ENCODE measurements around the gene ADAMTS9. TPM values are rescaled to one million over a fixed set of nuclear protein-coding genes. Genes with fewer than 3 reads are reported as not detected.

Gene ADAMTS9
- not detected for total RNA-seq

GRCh38 chr3:64687781-64688604 is at the start of gene ADAMTS9:
Gene ADAMTS9, minus strand, starts transcription at chr3:64688000. Its CDS starts 343 bp downstream, at chr3:64687657.
- DNase-seq (ENCODE audit: low spot score) (no peak), ATAC-seq (no peak)
- Mint-ChIP-seq H3K27ac (no peak within 1 kb of the TSS), H3K9me3 (peaks cover 7% of the 10 kb centered on the region), H3K4me3 (no peak within 1 kb of the TSS), H3K4me1 (ENCODE audit: low read depth in 2 of 2) (no peaks in the 10 kb centered on the region), H3K27me3 (peaks cover 27 to 29% of the 10 kb centered on the region in 2 donors), H3K36me3 (peaks cover 5% of the 10 kb centered on the region)

DNA sequence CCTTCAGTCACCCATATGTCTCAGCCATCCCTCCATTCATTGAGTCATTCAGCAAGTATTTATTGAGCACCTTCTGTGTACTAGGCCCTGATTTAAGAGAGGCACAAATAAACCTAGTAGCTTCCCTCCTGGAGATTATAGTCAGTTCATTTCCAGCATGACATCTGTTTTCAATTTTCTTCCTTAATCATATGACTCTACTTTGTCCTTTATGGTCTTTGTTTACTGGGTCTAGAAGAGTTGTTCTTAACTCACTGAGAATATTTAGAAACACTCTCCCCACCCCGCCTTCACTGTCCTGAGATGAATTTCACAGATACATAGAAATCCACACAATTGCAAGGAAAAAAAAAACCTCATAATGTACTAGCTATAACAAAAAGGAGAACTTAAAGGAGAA is 44.8 kb upstream of the ADAMTS9 start:
- Mint-ChIP-seq H3K4me1 (ENCODE audit: low read depth in 2 of 2) (no peaks in the 10 kb centered on the region), H3K27ac (no peak overlapping the region), H3K4me3 (no peak overlapping the region), H3K27me3 (no peaks in the 10 kb centered on the region), H3K9me3 (peaks cover 9% of the 10 kb centered on the region), H3K36me3 (no peaks in the 10 kb centered on the region)
- ATAC-seq: no peak
- DNase-seq (ENCODE audit: low spot score): no peak

DNA sequence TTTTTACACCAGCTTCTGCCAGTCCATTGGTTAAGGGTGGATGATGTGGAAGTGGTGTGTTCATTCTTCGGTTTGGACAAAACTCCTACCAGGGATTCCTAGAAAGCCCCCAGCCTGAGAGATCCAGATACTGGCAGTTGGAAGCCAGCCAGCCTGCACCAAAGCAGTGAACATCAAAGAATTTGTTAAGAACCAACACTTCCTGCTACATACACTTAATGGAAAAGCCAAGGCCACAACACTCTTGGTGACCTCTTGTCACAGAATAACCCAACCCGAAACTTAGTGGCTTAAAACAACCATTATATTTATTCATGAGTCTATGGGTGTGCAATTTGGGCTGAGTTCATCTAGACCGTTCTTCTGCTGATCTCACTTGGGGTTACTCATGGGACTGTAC is 42.9 kb upstream of the ADAMTS9 start:
- no peak for ATAC-seq
- Mint-ChIP-seq H3K4me3 (no peak overlapping the region), H3K36me3 (no peaks in the 10 kb centered on the region), H3K27ac (no peak overlapping the region), H3K27me3 (no peaks in the 10 kb centered on the region), H3K9me3 (peaks cover 9% of the 10 kb centered on the region), H3K4me1 (ENCODE audit: low read depth in 2 of 2) (no peaks in the 10 kb centered on the region)
- no peak for DNase-seq (ENCODE audit: low spot score)

DNA sequence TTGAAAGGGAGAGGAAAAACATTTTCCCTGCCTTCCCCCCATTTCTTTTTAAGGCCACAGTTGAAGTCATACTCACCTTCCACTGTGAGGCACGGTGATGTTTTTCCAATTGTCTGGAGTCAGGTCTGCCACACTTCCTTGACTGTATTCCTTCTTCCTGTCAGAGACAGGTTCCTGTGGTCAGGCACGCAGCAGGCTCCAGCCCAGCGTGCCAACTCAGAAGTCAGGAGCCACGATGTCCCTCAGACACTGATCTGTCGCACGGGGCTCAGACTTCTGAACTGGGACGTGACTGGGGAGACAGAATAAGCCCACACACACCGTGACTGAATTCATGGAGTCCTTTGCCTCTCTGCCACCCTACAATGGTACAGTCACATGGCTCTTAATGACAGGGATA is 41.2 kb upstream of the ADAMTS9 start:
- Mint-ChIP-seq H3K27me3 (no peaks in the 10 kb centered on the region), H3K4me1 (ENCODE audit: low read depth in 2 of 2) (no peaks in the 10 kb centered on the region), H3K27ac (no peak overlapping the region), H3K4me3 (no peak overlapping the region), H3K36me3 (no peaks in the 10 kb centered on the region), H3K9me3 (peaks cover 11% of the 10 kb centered on the region)
- DNase-seq (ENCODE audit: low spot score) (no peak), ATAC-seq (no peak)

GRCh38 chr3:64728428-64728827 is 40.6 kb upstream of the ADAMTS9 start:
- Mint-ChIP-seq H3K36me3 (no peaks in the 10 kb centered on the region), H3K4me1 (ENCODE audit: low read depth in 2 of 2) (no peaks in the 10 kb centered on the region), H3K27ac (no peak overlapping the region), H3K9me3 (peaks cover 10% of the 10 kb centered on the region), H3K27me3 (no peaks in the 10 kb centered on the region), H3K4me3 (no peak overlapping the region)
- DNase-seq (ENCODE audit: low spot score) (no peak), ATAC-seq (no peak)

- no peaks in the 10 kb centered on the region for H3K27me3 Mint-ChIP-seq
- DNase-seq (ENCODE audit: low spot score): no peak
- H3K27ac Mint-ChIP-seq: no peak overlapping the region
- no peaks in the 10 kb centered on the region for H3K4me1 Mint-ChIP-seq (ENCODE audit: low read depth in 2 of 2)
- H3K4me3 Mint-ChIP-seq: no peak overlapping the region
- no peak for ATAC-seq
- H3K36me3 Mint-ChIP-seq: no peaks in the 10 kb centered on the region
- peaks cover 11% of the 10 kb centered on the region for H3K9me3 Mint-ChIP-seq
These were observed 38.8 kb upstream of the ADAMTS9 start for GRCh38 chr3:64726414-64727090.

GRCh38 chr3:64718976-64719375 is 31.2 kb upstream of the ADAMTS9 start:
- no peaks in the 10 kb centered on the region for H3K4me1 Mint-ChIP-seq (ENCODE audit: low read depth in 2 of 2)

GRCh38 chr3:64717872-64718613 is 30.2 kb upstream of the ADAMTS9 start:
- H3K27ac Mint-ChIP-seq: no peak overlapping the region
- peaks cover 8% of the 10 kb centered on the region for H3K9me3 Mint-ChIP-seq
- ATAC-seq (no peak), DNase-seq (ENCODE audit: low spot score) (no peak)
- no peaks in the 10 kb centered on the region for H3K4me1 Mint-ChIP-seq (ENCODE audit: low read depth in 2 of 2)
- no peaks in the 10 kb centered on the region for H3K27me3 Mint-ChIP-seq
- H3K4me3 Mint-ChIP-seq: no peak overlapping the region
- H3K36me3 Mint-ChIP-seq: no peaks in the 10 kb centered on the region

More at GRCh38 chr3:64718976-64719375, 31.2 kb upstream of the ADAMTS9 start:
- DNase-seq (ENCODE audit: low spot score) (no peak), ATAC-seq (no peak)
- Mint-ChIP-seq H3K27me3 (no peaks in the 10 kb centered on the region), H3K9me3 (peaks cover 10% of the 10 kb centered on the region), H3K36me3 (no peaks in the 10 kb centered on the region), H3K4me3 (no peak overlapping the region), H3K27ac (no peak overlapping the region)

DNA sequence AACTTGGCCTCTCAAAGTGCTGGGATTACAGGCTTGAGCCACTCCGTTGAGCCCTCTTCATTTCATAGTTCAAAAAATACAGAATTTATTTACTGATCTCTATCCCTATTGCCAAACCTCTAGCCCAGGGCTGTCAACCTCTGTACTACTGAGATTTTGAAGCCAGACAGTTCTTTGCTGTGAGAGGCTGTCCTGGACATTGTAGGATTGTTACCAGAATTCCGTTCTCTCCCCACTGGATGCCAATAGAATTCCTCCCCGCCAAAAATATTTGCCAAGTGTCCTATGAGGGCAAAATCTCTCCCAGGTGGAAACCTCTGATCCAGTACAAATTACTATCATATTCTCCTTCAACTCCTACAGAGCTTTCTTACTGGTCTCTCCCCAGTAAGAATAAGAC is 29.6 kb upstream of the ADAMTS9 start:
- Mint-ChIP-seq H3K36me3 (no peaks in the 10 kb centered on the region), H3K9me3 (peaks cover 7% of the 10 kb centered on the region), H3K27me3 (no peaks in the 10 kb centered on the region), H3K4me3 (no peak overlapping the region), H3K27ac (no peak overlapping the region), H3K4me1 (ENCODE audit: low read depth in 2 of 2) (no peaks in the 10 kb centered on the region)
- DNase-seq (ENCODE audit: low spot score) (no peak), ATAC-seq (no peak)

DNA sequence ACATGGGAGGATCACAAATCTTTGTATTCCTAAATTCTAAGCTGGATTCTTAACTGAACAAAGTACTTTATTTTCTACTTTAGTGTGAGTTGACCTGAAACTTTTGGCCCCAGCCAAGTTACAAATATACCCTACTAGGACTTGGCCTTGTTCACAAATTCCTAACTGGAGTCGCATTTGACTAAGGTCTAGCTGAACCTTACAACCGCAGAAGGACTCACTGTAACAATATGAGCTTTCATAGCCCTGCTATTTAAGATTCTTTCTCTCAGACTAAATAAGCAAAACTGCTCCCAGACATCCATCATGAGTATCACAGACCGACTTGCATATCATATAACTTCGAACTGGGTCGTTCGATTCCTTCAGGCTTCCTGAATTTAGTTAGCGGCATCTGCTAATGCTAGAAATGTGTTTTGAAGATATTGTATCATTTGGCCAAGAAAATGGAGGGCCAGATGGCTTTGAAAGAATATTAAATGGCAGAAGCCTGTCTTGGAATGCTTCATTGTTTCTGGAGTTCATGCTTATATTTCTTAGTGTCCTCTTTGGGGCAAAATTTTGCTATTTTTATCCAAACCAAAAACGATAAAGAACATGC is 28.4 kb upstream of the ADAMTS9 start:
- no peak overlapping the region for H3K27ac Mint-ChIP-seq
- H3K4me1 Mint-ChIP-seq (ENCODE audit: low read depth in 2 of 2): no peaks in the 10 kb centered on the region
- ATAC-seq (no peak), DNase-seq (ENCODE audit: low spot score) (no peak)
- H3K9me3 Mint-ChIP-seq: peaks cover 7% of the 10 kb centered on the region
- no peaks in the 10 kb centered on the region for H3K27me3 Mint-ChIP-seq
- H3K36me3 Mint-ChIP-seq: no peaks in the 10 kb centered on the region
- no peak overlapping the region for H3K4me3 Mint-ChIP-seq

GRCh38 chr3:64715211-64715982 is 27.6 kb upstream of the ADAMTS9 start:
- Mint-ChIP-seq H3K4me3 (no peak overlapping the region), H3K4me1 (ENCODE audit: low read depth in 2 of 2) (no peaks in the 10 kb centered on the region)

GRCh38 chr3:64708456-64708855 is 20.7 kb upstream of the ADAMTS9 start:
- no peak for ATAC-seq
- no peak overlapping the region for H3K27ac Mint-ChIP-seq

More at GRCh38 chr3:64715211-64715982, 27.6 kb upstream of the ADAMTS9 start:
- ATAC-seq: no peak
- H3K27me3 Mint-ChIP-seq: no peaks in the 10 kb centered on the region
- H3K9me3 Mint-ChIP-seq: peaks cover 7% of the 10 kb centered on the region
- no peak overlapping the region for H3K27ac Mint-ChIP-seq
- DNase-seq (ENCODE audit: low spot score): no peak
- no peaks in the 10 kb centered on the region for H3K36me3 Mint-ChIP-seq

DNA sequence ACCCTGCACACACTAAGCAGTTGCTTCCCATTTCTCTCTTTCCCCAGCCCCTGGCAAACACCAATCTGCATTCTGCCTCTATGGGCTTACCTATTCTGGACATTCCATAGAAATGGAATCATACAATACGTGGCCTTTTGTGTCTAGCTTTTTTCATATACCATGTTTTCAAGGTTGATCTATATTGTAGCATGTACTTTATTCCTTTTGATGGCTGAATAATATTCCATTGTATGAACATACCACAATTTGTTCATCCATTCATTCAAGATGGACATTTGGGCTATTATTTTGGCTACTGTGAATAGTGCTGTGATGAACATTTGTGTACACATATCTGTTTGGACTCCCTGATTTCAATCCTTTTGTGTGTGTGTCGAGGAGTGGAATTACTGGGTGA is 18.1 kb upstream of the ADAMTS9 start:
- Mint-ChIP-seq H3K27ac (no peak overlapping the region), H3K36me3 (no peaks in the 10 kb centered on the region), H3K27me3 (no peaks in the 10 kb centered on the region), H3K4me1 (ENCODE audit: low read depth in 2 of 2) (no peaks in the 10 kb centered on the region), H3K4me3 (no peak overlapping the region), H3K9me3 (peaks cover 10% of the 10 kb centered on the region)
- DNase-seq (ENCODE audit: low spot score) (no peak), ATAC-seq (no peak)

More at GRCh38 chr3:64708456-64708855, 20.7 kb upstream of the ADAMTS9 start:
- Mint-ChIP-seq H3K27me3 (no peaks in the 10 kb centered on the region), H3K4me3 (no peak overlapping the region), H3K4me1 (ENCODE audit: low read depth in 2 of 2) (no peaks in the 10 kb centered on the region), H3K36me3 (no peaks in the 10 kb centered on the region), H3K9me3 (peaks cover 14% of the 10 kb centered on the region)
- no peak for DNase-seq (ENCODE audit: low spot score)

Data from natural killer cell treated with Interleukin-12 subunit alpha and Interleukin-12 subunit beta and Interleukin-15 and Interleukin-18, amount 100 ng/mL, for 72 hours (primary cell).